Measurements from ENCODE around the gene ZRANB2. TPM values are rescaled to one million over a fixed set of nuclear protein-coding genes. Genes with fewer than 3 reads are reported as not detected.
A peak's percentile ranks its signal among the peaks of the same experiment; 100 is the strongest.

Gene ZRANB2
- total and polyA plus RNA-seq, 9 of the 15 experiments (the other 6 are each of a cell fraction or from before 2014, with no cell fraction given): 80.8 to 264 (median 157) TPM

DNA sequence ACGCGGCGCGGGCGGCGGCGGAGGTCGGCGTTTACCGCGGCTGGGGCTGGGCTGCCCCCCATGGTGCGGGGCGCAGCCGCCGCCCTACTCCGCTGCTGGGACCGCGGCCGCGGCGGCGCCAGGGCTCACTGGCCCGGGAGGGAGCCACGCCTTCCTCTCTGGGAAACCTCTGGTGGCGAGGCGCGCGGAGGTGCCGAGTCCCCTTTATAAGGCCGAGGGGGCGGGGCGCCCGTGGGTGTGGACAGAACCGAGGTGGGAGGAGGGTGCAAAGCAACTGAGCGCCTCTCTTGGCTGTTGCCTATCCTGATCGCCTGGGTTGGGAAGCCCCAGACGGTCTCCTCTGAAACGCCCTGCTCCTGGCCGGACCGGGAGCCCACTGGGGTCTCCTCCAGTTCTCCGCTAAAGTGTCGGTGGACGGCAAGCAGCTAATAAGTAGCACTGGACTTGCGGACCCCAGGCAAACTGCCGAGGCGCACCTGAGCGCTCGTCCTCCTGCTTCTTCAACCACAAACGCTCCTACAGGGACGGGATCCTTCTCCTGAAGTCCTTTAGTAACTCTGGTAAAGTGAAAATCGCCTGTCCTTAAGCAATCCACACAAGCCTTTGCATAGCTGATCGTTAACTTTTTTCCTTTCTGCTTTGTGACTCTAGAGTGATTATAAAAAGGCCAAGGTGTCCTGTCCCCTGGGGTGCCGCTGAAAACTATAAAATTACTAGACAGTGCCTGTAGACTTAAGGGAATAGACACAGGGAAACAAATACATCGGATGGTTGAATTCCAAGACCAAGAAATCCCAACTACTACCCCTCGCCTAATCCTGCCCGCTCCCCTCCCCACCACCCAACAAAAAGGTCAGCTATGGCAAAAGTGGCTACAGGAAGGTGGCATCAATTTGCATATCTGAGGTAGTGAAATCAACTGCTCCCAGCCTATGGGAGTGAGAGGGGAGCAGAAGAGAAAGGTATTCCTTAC lies 32.9 kb downstream of the ZRANB2 start, which contains the start of gene PTGER3 (continued):
- TF ChIP-seq MYC (IDR thresholded peaks at IDR 0.05; ENCODE audit: low read depth, low read length) (peak; percentile 59), MYC (CRISPR knock-in tag; IDR thresholded peaks at IDR 0.05; ENCODE audit: borderline replicate concordance, low read depth) (no peak), HNRNPLL (IDR thresholded peaks at IDR 0.05; ENCODE audit: low read depth, low read length, poor library complexity, severe bottlenecking) (peak; percentile 33), ATF1 (CRISPR knock-in tag; IDR thresholded peaks at IDR 0.05) (no peak), ATF1 (tag; IDR thresholded peaks at IDR 0.05) (0 out of 2 replicates have a peak, but pooled peaks have one; percentile 30), MTA3 (IDR thresholded peaks at IDR 0.05; ENCODE audit: borderline replicate concordance) (peak; percentile 98), U2AF1 (optimal IDR thresholded peaks at IDR 0.05; ENCODE audit: low read depth, low read length) (peak; percentile 13), NONO (IDR thresholded peaks at IDR 0.05; ENCODE audit: low read depth in 2 of 2, low read length in 1 of 2) (peak; percentile 53 to 86), YY1 (IDR thresholded peaks at IDR 0.05; ENCODE audit: borderline replicate concordance in 1 of 3, control insufficient read depth in 1 of 3, extremely low read depth in 1 of 3, insufficient read depth in 3 of 3, insufficient read length in 1 of 3, insufficient replicate concordance in 2 of 3, low read depth in 1 of 3, low read length in 2 of 3) (peak in 1 of 3 experiments; percentile 63), VEZF1 (CRISPR knock-in tag; IDR thresholded peaks at IDR 0.05) (peak; percentile 69), E2F6 (IDR thresholded peaks at IDR 0.05; ENCODE audit: borderline replicate concordance in 1 of 2, extremely low read depth in 1 of 2, insufficient read depth in 1 of 2, insufficient read length in 1 of 2, low read depth in 1 of 2, low read length in 1 of 2, poor library complexity in 1 of 2, severe bottlenecking in 1 of 2) (peak in 1 of 2 experiments; percentile 61), ZKSCAN3 (CRISPR knock-in tag; IDR thresholded peaks at IDR 0.05) (no peak), SRF (CRISPR knock-in tag; IDR thresholded peaks at IDR 0.05) (peak in 1 of 2 experiments; percentile 64; a peak in 2 of 4 replicates), POLR2A (conservative IDR thresholded peaks at IDR 0.05) (peak; percentile 79), THAP12 (CRISPR knock-in tag; IDR thresholded peaks at IDR 0.05) (peak; percentile 77), KLF13 (tag; IDR thresholded peaks at IDR 0.05; ENCODE audit: borderline replicate concordance, low read depth) (peak; percentile 97), SIN3B (IDR thresholded peaks at IDR 0.05; ENCODE audit: low read depth) (0 out of 2 replicates have a peak, but pooled peaks have one; percentile 28), KLF16 (IDR thresholded peaks at IDR 0.05) (no peak)
- TF ChIP-seq, protein P1, sequence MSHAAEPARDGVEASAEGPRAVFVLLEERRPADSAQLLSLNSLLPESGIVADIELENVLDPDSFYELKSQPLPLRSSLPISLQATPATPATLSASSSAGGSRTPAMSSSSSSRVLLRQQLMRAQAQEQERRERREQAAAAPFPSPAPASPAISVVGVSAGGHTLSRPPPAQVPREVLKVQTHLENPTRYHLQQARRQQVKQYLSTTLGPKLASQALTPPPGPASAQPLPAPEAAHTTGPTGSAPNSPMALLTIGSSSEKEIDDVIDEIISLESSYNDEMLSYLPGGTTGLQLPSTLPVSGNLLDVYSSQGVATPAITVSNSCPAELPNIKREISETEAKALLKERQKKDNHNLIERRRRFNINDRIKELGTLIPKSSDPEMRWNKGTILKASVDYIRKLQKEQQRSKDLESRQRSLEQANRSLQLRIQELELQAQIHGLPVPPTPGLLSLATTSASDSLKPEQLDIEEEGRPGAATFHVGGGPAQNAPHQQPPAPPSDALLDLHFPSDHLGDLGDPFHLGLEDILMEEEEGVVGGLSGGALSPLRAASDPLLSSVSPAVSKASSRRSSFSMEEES (CRISPR knock-in tag; IDR thresholded peaks at IDR 0.05): no peak

All from K562 (cell line).